ENCODE data around the gene YPEL2.

DNA sequence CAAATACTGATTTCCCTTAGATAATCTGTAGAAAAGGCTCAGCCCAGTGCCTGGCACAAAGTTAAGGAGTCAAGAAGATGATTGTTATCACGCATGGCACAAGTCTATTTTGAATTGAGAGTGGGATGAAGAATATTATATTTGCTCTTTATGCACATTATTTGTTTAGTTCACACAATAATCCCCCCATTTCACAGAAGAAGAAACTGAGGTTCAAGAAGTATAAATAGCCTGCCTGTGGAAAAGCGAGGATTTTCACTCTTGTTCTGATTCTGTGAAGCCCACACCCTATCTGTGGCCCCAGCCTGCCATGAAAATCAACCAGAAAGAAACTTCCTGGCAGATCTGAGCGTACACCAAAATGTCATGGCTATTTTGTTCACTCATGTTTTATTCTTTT, 73.0 kb downstream of the YPEL2 start:
- TF ChIP-seq POLR2AphosphoS5 (IDR thresholded peaks at IDR 0.05; ENCODE audit: low read depth, low read length) = no peak
- TF ChIP-seq, protein P1, sequence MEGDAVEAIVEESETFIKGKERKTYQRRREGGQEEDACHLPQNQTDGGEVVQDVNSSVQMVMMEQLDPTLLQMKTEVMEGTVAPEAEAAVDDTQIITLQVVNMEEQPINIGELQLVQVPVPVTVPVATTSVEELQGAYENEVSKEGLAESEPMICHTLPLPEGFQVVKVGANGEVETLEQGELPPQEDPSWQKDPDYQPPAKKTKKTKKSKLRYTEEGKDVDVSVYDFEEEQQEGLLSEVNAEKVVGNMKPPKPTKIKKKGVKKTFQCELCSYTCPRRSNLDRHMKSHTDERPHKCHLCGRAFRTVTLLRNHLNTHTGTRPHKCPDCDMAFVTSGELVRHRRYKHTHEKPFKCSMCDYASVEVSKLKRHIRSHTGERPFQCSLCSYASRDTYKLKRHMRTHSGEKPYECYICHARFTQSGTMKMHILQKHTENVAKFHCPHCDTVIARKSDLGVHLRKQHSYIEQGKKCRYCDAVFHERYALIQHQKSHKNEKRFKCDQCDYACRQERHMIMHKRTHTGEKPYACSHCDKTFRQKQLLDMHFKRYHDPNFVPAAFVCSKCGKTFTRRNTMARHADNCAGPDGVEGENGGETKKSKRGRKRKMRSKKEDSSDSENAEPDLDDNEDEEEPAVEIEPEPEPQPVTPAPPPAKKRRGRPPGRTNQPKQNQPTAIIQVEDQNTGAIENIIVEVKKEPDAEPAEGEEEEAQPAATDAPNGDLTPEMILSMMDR (IDR thresholded peaks at IDR 0.05) = no peak
- no peak for TF ChIP-seq GABPA (IDR thresholded peaks at IDR 0.05; ENCODE audit: low read depth)
- TF ChIP-seq MEF2A (IDR thresholded peaks at IDR 0.05; ENCODE audit: borderline replicate concordance, low read depth) = no peak
- TF ChIP-seq SMC3 (IDR thresholded peaks at IDR 0.05; ENCODE audit: low read depth, low read length) = no peak
- TF ChIP-seq, protein P2, sequence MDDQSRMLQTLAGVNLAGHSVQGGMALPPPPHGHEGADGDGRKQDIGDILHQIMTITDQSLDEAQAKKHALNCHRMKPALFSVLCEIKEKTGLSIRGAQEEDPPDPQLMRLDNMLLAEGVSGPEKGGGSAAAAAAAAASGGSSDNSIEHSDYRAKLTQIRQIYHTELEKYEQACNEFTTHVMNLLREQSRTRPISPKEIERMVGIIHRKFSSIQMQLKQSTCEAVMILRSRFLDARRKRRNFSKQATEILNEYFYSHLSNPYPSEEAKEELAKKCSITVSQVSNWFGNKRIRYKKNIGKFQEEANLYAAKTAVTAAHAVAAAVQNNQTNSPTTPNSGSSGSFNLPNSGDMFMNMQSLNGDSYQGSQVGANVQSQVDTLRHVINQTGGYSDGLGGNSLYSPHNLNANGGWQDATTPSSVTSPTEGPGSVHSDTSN (IDR thresholded peaks at IDR 0.05) = no peak
- no peak for TF ChIP-seq SIN3A (IDR thresholded peaks at IDR 0.05; ENCODE audit: borderline replicate concordance, low read depth, low read length)
- TF ChIP-seq, protein P3, sequence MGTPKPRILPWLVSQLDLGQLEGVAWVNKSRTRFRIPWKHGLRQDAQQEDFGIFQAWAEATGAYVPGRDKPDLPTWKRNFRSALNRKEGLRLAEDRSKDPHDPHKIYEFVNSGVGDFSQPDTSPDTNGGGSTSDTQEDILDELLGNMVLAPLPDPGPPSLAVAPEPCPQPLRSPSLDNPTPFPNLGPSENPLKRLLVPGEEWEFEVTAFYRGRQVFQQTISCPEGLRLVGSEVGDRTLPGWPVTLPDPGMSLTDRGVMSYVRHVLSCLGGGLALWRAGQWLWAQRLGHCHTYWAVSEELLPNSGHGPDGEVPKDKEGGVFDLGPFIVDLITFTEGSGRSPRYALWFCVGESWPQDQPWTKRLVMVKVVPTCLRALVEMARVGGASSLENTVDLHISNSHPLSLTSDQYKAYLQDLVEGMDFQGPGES (IDR thresholded peaks at IDR 0.05; ENCODE audit: low read depth, low read length) = no peak
- TF ChIP-seq JUND (IDR thresholded peaks at IDR 0.05) = no peak
- no peak for TF ChIP-seq MXI1 (IDR thresholded peaks at IDR 0.05; ENCODE audit: low read depth, low read length)
- TF ChIP-seq RFX5 (IDR thresholded peaks at IDR 0.05; ENCODE audit: low read length) = no peak
- no peak for TF ChIP-seq YY1 (IDR thresholded peaks at IDR 0.05; ENCODE audit: low read depth)
- TF ChIP-seq GATA2 (CRISPR knock-in tag; IDR thresholded peaks at IDR 0.05) = no peak

Data from SK-N-SH (cell line).